OCI-LY7 (cell line): ENCODE measurements around the gene SREK1.

ENCODE experiments used
- EZH2phosphoT487 ChIP-seq: fragments of 200-600 bp; sonication (generic); IDR thresholded peaks from 2 replicates; pipeline ENCODE4 v1.6.1; 2018; ENCODE audit warnings: low read depth, borderline replicate concordance, mild to moderate bottlenecking, mixed run types, antibody characterized with exemption, low read length, moderate library complexity, mixed read lengths
- TF ChIP-seq, protein P1 (sequence below): fragments of 200-600 bp; sonication (generic); conservative IDR thresholded peaks from 2 replicates; pipeline ENCODE4 v1.5.1; 2014; ENCODE audit warnings: mild to moderate bottlenecking, antibody characterized with exemption, low read length, moderate library complexity, mixed read lengths

DNA sequence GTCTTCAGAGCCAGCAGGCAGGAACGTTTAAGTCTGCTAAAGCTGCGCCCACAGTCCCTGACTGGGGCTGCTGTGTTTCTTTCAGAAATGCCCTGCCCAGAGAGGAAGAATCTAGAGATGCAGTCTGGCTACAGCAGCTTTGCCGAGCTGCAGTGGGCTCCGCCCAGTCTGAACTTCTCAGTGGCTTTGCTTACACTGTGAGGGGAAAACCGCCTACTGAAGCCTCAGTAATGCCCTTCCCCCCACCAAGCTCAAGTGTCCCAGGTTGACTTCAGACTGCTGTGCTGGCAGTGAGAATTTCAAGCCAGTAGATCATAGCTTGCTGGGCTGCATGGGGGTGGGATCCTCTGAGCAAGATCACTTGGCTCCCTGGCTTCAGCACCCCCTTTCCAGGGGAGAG lies 78.4 kb downstream of the SREK1 start:
- no peak for TF ChIP-seq EZH2phosphoT487
- TF ChIP-seq, protein P1, sequence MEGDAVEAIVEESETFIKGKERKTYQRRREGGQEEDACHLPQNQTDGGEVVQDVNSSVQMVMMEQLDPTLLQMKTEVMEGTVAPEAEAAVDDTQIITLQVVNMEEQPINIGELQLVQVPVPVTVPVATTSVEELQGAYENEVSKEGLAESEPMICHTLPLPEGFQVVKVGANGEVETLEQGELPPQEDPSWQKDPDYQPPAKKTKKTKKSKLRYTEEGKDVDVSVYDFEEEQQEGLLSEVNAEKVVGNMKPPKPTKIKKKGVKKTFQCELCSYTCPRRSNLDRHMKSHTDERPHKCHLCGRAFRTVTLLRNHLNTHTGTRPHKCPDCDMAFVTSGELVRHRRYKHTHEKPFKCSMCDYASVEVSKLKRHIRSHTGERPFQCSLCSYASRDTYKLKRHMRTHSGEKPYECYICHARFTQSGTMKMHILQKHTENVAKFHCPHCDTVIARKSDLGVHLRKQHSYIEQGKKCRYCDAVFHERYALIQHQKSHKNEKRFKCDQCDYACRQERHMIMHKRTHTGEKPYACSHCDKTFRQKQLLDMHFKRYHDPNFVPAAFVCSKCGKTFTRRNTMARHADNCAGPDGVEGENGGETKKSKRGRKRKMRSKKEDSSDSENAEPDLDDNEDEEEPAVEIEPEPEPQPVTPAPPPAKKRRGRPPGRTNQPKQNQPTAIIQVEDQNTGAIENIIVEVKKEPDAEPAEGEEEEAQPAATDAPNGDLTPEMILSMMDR: no peak
